GM21515 (cell line): Measurements from ENCODE around the gene KPNA3.
"Not testable (repeated sequence)": the region's sequence is repeated elsewhere in the genome, so short reads cannot be mapped to it uniquely, and the experiment has no call there.

Experiments used
- ATAC-seq: cut with Tn5 transposase; IDR thresholded peaks from one replicate; pipeline ENCODE4 v1.9.1; 2021; ENCODE audit not compliant: unreplicated experiment

Gene KPNA3

GRCh38 chr13:49807681-49808080, 15.2 kb upstream of the KPNA3 start:
- no peak for ATAC-seq

GRCh38 chr13:49806126-49806536, 13.6 kb upstream of the KPNA3 start:
- no peak for ATAC-seq

GRCh38 chr13:49803047-49803446, 10.6 kb upstream of the KPNA3 start:
- not testable (repeated sequence) for ATAC-seq

- no peak for ATAC-seq
Observed at GRCh38 chr13:49802426-49802825, 9.9 kb upstream of the KPNA3 start.

- ATAC-seq, result peak; percentile 29
Observed at GRCh38 chr13:49791711-49792549, 552 bp downstream of the KPNA3 start.

- no peak for ATAC-seq
Observed at GRCh38 chr13:49791315-49791710, 1.2 kb downstream of the KPNA3 start.

- no peak for ATAC-seq
Observed at GRCh38 chr13:49789968-49790367, 2.5 kb downstream of the KPNA3 start.

GRCh38 chr13:49786401-49787008, 6.0 kb downstream of the KPNA3 start:
- no peak for ATAC-seq

GRCh38 chr13:49784886-49785570, 7.5 kb downstream of the KPNA3 start:
- no peak for ATAC-seq

- no peak for ATAC-seq
Observed at GRCh38 chr13:49783865-49784264, 8.6 kb downstream of the KPNA3 start.

- no peak for ATAC-seq
Observed at GRCh38 chr13:49782784-49783183, 9.7 kb downstream of the KPNA3 start.

GRCh38 chr13:49781806-49782205, 10.7 kb downstream of the KPNA3 start:
- no peak for ATAC-seq

- no peak for ATAC-seq
Observed at GRCh38 chr13:49779721-49780120, 12.8 kb downstream of the KPNA3 start.

GRCh38 chr13:49777746-49778614, 14.5 kb downstream of the KPNA3 start:
- ATAC-seq, result no peak

- no peak for ATAC-seq
Observed at GRCh38 chr13:49776871-49777270, 15.6 kb downstream of the KPNA3 start.

GRCh38 chr13:49774376-49775005, 18.0 kb downstream of the KPNA3 start:
- no peak for ATAC-seq

GRCh38 chr13:49772828-49773227, 19.7 kb downstream of the KPNA3 start:
- ATAC-seq, result no peak

- not testable (repeated sequence) for ATAC-seq
Observed at GRCh38 chr13:49761811-49762210, 30.7 kb downstream of the KPNA3 start.

GRCh38 chr13:49760558-49760957, 31.9 kb downstream of the KPNA3 start:
- no peak for ATAC-seq

GRCh38 chr13:49759503-49759902, 33.0 kb downstream of the KPNA3 start:
- no peak for ATAC-seq
